ENCODE data around the gene CAMK2B. TPM values are rescaled to one million over a fixed set of nuclear protein-coding genes. Genes with fewer than 3 reads are reported as not detected.

The CAMK2B gene
- total RNA-seq, 5 donors from 2014 or later (not counting 1 experiment from before 2014, with no cell fraction given) = 0.35 TPM; not detected in 4

DNA sequence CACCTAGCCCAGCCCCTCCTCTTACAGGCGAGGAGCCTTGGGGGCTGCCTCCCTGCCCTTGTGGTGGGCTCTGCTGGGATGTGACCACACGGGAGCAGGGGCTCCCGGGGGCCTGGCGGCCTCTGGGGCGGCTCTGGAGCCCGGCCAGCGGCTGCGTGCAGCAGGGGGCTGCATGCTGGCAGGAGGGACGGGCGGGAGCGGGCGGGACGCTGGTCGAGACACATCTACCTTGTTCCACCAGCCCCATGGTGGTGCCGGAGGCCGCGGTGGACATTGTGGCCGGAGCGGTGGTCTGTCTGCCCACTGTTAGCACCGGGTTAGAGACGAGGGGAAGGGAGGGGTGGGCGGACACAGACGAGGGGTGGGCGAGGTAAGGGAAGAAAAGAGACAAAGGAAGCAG is 86.0 kb downstream of the CAMK2B start:
- no peaks in the 10 kb centered on the region for H3K9me3 ChIP-seq
- peaks cover 0 to 10% of the 10 kb centered on the region in 2 experiments for H3K4me1 ChIP-seq (ENCODE audit: control insufficient read depth in 1 of 2, extremely low read depth in 1 of 2, insufficient read depth in 2 of 2, low read length in 2 of 2)
- H3K27me3 ChIP-seq (replicated peaks in 1 of 2; ENCODE audit: control insufficient read depth in 2 of 2, extremely low read depth in 1 of 2, insufficient read depth in 2 of 2, low read length in 1 of 2) = peaks cover 0 to 18% of the 10 kb centered on the region in 2 experiments
- H3K36me3 ChIP-seq (ENCODE audit: control insufficient read depth in 2 of 2, extremely low read depth in 1 of 2, insufficient read depth in 1 of 2, low read length in 1 of 2) = no peaks in the 10 kb centered on the region
- WGBS (ENCODE audit: insufficient coverage) = 73% methylated on average over 15 of the region's 24 CpGs
- Mint-ChIP-seq H3K36me3 (no peaks in the 10 kb centered on the region), H3K9me3 (no peaks in the 10 kb centered on the region), H3K27me3 (no peaks in the 10 kb centered on the region), H3K4me1 (peaks cover 0 to 6% (median 2%) of the 10 kb centered on the region in 3 donors), H3K4me3 (no peak overlapping the region), H3K27ac (no peak overlapping the region)
- ChIA-PET CTCF (no interaction called here), POLR2A (no interaction called here)
- no peak overlapping the region for H3K27ac ChIP-seq (ENCODE audit: low read length)
- no peak overlapping the region for H3K4me3 ChIP-seq (ENCODE audit: control insufficient read depth in 1 of 2, extremely low read depth in 1 of 2, low read length in 1 of 2)
- no peak for ATAC-seq (replicated peaks in 1 of 4)
- DNase-seq = no peak

DNA sequence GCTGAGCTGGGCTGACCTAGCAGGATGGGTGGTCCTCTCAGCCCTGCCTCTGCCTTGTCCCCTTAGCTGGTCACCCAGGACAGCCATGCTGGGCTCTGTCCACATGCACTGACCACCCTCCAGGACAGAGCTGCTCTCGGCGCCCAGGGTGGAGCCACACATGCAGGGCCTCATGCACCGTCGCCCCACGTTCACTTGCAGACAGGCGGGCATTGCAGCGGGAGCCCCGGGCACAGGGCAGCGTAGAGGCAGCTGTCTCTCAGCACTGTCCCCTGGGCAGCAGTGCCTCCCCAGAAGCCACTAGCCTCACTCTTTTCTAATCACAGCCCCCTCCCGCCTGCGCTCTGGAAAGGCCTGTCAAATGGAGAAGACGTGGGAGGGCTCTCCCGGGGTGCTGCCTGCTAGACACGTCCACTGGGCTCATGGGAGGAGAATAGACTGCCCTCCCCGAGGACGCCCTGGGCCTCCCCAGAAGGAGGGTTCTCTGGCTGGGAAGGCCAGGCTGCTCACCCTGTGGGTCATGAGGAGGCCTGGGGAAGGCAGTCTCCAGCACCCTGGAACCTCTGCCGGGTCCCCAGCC is 87.2 kb downstream of the CAMK2B start:
- H3K9me3 Mint-ChIP-seq = no peaks in the 10 kb centered on the region
- ChIA-PET POLR2A (no interaction called here), CTCF (no interaction called here)
- Histone ChIP-seq H3K27ac (ENCODE audit: low read length) (no peak overlapping the region), H3K36me3 (ENCODE audit: control insufficient read depth in 2 of 2, extremely low read depth in 1 of 2, insufficient read depth in 1 of 2, low read length in 1 of 2) (no peaks in the 10 kb centered on the region), H3K4me3 (ENCODE audit: control insufficient read depth in 1 of 2, extremely low read depth in 1 of 2, low read length in 1 of 2) (no peak overlapping the region), H3K27me3 (replicated peaks in 1 of 2; ENCODE audit: control insufficient read depth in 2 of 2, extremely low read depth in 1 of 2, insufficient read depth in 2 of 2, low read length in 1 of 2) (peaks cover 0 to 24% of the 10 kb centered on the region in 2 experiments), H3K9me3 (no peaks in the 10 kb centered on the region), H3K4me1 (ENCODE audit: control insufficient read depth in 1 of 2, extremely low read depth in 1 of 2, insufficient read depth in 2 of 2, low read length in 2 of 2) (peaks cover 0 to 10% of the 10 kb centered on the region in 2 experiments)
- peaks cover 0 to 6% (median 2%) of the 10 kb centered on the region in 3 donors for H3K4me1 Mint-ChIP-seq
- H3K27me3 Mint-ChIP-seq = no peaks in the 10 kb centered on the region
- no peaks in the 10 kb centered on the region for H3K36me3 Mint-ChIP-seq
- DNase-seq = no peak
- no peak overlapping the region for H3K27ac Mint-ChIP-seq
- no peak for ATAC-seq (replicated peaks in 1 of 4)
- no peak overlapping the region for H3K4me3 Mint-ChIP-seq
- 68% methylated on average over 16 of the region's 17 CpGs for WGBS (ENCODE audit: insufficient coverage)

DNA sequence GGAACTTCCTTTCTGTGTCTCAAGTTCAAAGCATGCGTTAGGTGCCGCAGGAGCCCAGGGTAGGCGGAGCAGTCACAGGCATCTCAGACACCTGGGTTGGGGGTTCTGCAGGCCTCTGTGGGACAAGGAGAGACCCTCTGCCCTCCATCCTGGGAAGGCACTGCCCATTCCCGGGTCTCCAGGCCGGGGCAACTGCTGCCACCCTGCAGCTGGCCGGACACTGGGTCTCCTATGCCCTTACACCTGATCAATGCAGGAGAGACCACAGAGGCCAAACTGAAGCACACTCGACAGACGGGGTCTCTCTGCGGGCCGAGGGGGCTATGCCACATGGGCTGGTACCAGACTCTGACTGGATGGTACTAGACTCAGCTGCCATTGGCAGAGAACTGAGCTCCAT is 87.7 kb downstream of the CAMK2B start:
- H3K27ac ChIP-seq (ENCODE audit: low read length) = no peak overlapping the region
- Mint-ChIP-seq H3K27me3 (no peaks in the 10 kb centered on the region), H3K9me3 (no peaks in the 10 kb centered on the region), H3K27ac (no peak overlapping the region), H3K4me3 (no peak overlapping the region), H3K36me3 (no peaks in the 10 kb centered on the region), H3K4me1 (peaks cover 0 to 6% (median 2%) of the 10 kb centered on the region in 3 donors)
- H3K4me3 ChIP-seq (ENCODE audit: control insufficient read depth in 1 of 2, extremely low read depth in 1 of 2, low read length in 1 of 2) = no peak overlapping the region
- ATAC-seq (replicated peaks in 1 of 4) (no peak), DNase-seq (no peak)
- ChIA-PET POLR2A (no interaction called here), CTCF (no interaction called here)
- H3K36me3 ChIP-seq (ENCODE audit: control insufficient read depth in 2 of 2, extremely low read depth in 1 of 2, insufficient read depth in 1 of 2, low read length in 1 of 2) = no peaks in the 10 kb centered on the region
- H3K9me3 ChIP-seq = no peaks in the 10 kb centered on the region
- H3K4me1 ChIP-seq (ENCODE audit: control insufficient read depth in 1 of 2, extremely low read depth in 1 of 2, insufficient read depth in 2 of 2, low read length in 2 of 2) = peaks cover 0 to 10% of the 10 kb centered on the region in 2 experiments
- 78% methylated on average over 10 of the region's 10 CpGs for WGBS (ENCODE audit: insufficient coverage)
- H3K27me3 ChIP-seq (replicated peaks in 1 of 2; ENCODE audit: control insufficient read depth in 2 of 2, extremely low read depth in 1 of 2, insufficient read depth in 2 of 2, low read length in 1 of 2) = peaks cover 0 to 24% of the 10 kb centered on the region in 2 experiments

DNA sequence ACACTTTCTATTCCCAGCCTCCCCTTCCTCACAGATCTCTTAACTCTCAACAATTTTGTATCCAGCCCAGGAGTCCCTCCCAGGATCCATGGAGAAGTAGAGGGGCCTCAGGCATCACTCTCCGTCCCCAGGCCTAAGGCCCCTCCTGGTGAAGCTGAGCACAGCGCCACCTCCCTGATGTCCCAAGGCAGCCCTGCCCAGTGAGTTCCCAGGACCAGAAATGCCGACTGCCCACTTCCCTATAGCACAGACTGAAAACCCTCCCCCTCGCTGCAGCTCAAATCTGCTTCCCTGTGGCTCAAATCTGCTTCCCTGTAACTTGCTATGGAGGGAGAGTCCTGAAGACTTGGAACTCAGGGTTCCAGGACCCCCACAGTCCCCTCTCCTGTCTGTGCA is 89.1 kb downstream of the CAMK2B start:
- 81% methylated on average over 3 of the region's 4 CpGs for WGBS (ENCODE audit: insufficient coverage)
- H3K9me3 Mint-ChIP-seq = no peaks in the 10 kb centered on the region
- H3K4me3 ChIP-seq (ENCODE audit: control insufficient read depth in 1 of 2, extremely low read depth in 1 of 2, low read length in 1 of 2) = no peak overlapping the region
- H3K4me3 Mint-ChIP-seq = no peak overlapping the region
- H3K36me3 ChIP-seq (ENCODE audit: control insufficient read depth in 2 of 2, extremely low read depth in 1 of 2, insufficient read depth in 1 of 2, low read length in 1 of 2) = no peaks in the 10 kb centered on the region
- no peak overlapping the region for H3K27ac Mint-ChIP-seq
- DNase-seq (no peak), ATAC-seq (replicated peaks in 1 of 4) (no peak)
- ChIA-PET POLR2A (no interaction called here), CTCF (interaction anchor here in 1 of 2 donors (1.0 kb wide), 1 partner anchor 238 kb away, joined by 3 read pairs; no protein-coding TSS in a partner anchor)
- H3K4me1 Mint-ChIP-seq = peaks cover 0 to 6% (median 2%) of the 10 kb centered on the region in 3 donors
- H3K27me3 ChIP-seq (replicated peaks in 1 of 2; ENCODE audit: control insufficient read depth in 2 of 2, extremely low read depth in 1 of 2, insufficient read depth in 2 of 2, low read length in 1 of 2) = peaks cover 0 to 13% of the 10 kb centered on the region in 2 experiments
- H3K36me3 Mint-ChIP-seq = no peaks in the 10 kb centered on the region
- no peaks in the 10 kb centered on the region for H3K27me3 Mint-ChIP-seq
- H3K9me3 ChIP-seq = no peaks in the 10 kb centered on the region
- no peak overlapping the region for H3K27ac ChIP-seq (ENCODE audit: low read length)
- peaks cover 0 to 6% of the 10 kb centered on the region in 2 experiments for H3K4me1 ChIP-seq (ENCODE audit: control insufficient read depth in 1 of 2, extremely low read depth in 1 of 2, insufficient read depth in 2 of 2, low read length in 2 of 2)

DNA sequence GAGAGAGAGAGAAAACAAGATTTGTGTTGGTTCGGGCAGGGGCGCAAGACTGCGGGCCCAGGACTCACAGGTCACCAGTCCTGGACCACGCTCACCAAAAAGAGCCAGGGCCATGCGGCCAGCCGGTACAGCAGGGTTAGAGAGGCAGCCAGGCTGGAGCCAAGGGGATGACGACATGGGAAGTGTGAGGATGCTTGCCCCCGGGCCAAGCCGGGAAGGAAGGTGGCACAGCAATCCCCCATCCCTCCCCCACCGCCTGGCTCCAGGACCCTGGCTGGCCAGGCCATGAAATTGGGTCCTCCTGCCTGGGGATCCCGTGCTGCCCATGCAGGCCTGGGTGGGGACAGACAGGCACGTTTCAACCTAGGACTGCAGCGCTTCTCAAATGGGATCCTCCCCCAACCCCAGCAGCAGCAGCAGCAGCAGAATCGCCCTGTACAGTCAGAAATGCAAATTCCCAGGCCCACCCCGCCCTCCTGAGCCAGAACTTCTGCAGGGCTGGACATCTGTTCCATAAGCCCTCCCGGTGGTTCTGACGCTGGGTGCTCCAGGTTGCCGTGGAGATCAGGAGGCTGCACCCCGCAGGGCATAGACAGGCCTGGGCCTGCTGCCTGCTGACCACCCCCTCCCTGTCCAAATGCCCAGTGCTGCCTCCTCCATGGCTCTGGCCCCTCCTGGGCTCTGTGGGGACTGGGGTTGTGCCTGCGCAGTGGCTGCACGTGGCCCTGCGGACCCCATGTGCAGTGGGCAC is 89.6 kb downstream of the CAMK2B start:
- H3K4me1 Mint-ChIP-seq = peaks cover 0 to under 1% (median 0%) of the 10 kb centered on the region in 3 donors
- H3K4me1 ChIP-seq (ENCODE audit: control insufficient read depth in 1 of 2, extremely low read depth in 1 of 2, insufficient read depth in 2 of 2, low read length in 2 of 2) = peaks cover 0 to under 1% of the 10 kb centered on the region in 2 experiments
- peaks cover 0 to 12% of the 10 kb centered on the region in 2 experiments for H3K27me3 ChIP-seq (replicated peaks in 1 of 2; ENCODE audit: control insufficient read depth in 2 of 2, extremely low read depth in 1 of 2, insufficient read depth in 2 of 2, low read length in 1 of 2)
- H3K4me3 ChIP-seq (ENCODE audit: control insufficient read depth in 1 of 2, extremely low read depth in 1 of 2, low read length in 1 of 2) = no peak overlapping the region
- no peaks in the 10 kb centered on the region for H3K9me3 ChIP-seq
- ATAC-seq (replicated peaks in 1 of 4) (no peak), DNase-seq (no peak)
- no peaks in the 10 kb centered on the region for H3K36me3 Mint-ChIP-seq
- H3K36me3 ChIP-seq (ENCODE audit: control insufficient read depth in 2 of 2, extremely low read depth in 1 of 2, insufficient read depth in 1 of 2, low read length in 1 of 2) = no peaks in the 10 kb centered on the region
- H3K9me3 Mint-ChIP-seq = no peaks in the 10 kb centered on the region
- CTCF ChIA-PET = interaction anchor here (0.6 to 1.0 kb wide), 2 partner anchors 18 to 238 kb away, joined by 3 read pairs; no protein-coding TSS in a partner anchor
- no peak overlapping the region for H3K4me3 Mint-ChIP-seq
- H3K27ac ChIP-seq (ENCODE audit: low read length) = no peak overlapping the region
- no peak overlapping the region for H3K27ac Mint-ChIP-seq
- H3K27me3 Mint-ChIP-seq = no peaks in the 10 kb centered on the region
- POLR2A ChIA-PET = no interaction called here
- 72% methylated on average over 15 of the region's 22 CpGs for WGBS (ENCODE audit: insufficient coverage)

DNA sequence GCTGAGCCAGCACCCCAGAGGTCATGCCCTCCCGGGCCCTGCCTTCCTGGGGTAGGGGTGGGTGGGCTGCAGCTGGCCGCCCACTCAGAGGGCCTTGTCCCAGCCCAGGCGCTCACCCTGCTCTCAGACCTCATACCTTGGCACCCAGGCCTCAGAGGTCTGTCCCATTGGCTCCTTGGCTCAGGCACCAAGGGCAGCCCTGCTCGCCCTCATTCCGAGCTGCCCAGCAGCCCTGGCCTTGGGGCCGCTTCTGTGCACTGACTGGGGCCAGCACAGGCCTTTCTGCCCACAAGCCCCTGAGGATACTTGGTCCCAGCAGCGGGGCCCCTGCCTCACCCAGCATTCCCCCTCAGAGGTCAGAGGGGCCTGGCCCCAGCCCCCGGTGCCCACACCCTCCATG is 90.3 kb downstream of the CAMK2B start:
- no peak overlapping the region for H3K27ac Mint-ChIP-seq
- peaks cover 0 to 12% of the 10 kb centered on the region in 2 experiments for H3K27me3 ChIP-seq (replicated peaks in 1 of 2; ENCODE audit: control insufficient read depth in 2 of 2, extremely low read depth in 1 of 2, insufficient read depth in 2 of 2, low read length in 1 of 2)
- H3K4me1 Mint-ChIP-seq = no peaks in the 10 kb centered on the region
- ChIA-PET POLR2A (no interaction called here), CTCF (interaction anchor here in 1 of 2 donors (0.6 kb wide), 1 partner anchor 18 kb away, joined by 3 read pairs; no protein-coding TSS in a partner anchor)
- no peaks in the 10 kb centered on the region for H3K9me3 Mint-ChIP-seq
- DNase-seq = no peak
- H3K4me3 ChIP-seq (ENCODE audit: control insufficient read depth in 1 of 2, extremely low read depth in 1 of 2, low read length in 1 of 2) = no peak overlapping the region
- H3K4me3 Mint-ChIP-seq = no peak overlapping the region
- no peaks in the 10 kb centered on the region for H3K4me1 ChIP-seq (ENCODE audit: control insufficient read depth in 1 of 2, extremely low read depth in 1 of 2, insufficient read depth in 2 of 2, low read length in 2 of 2)
- H3K9me3 ChIP-seq = no peaks in the 10 kb centered on the region
- H3K36me3 ChIP-seq (ENCODE audit: control insufficient read depth in 2 of 2, extremely low read depth in 1 of 2, insufficient read depth in 1 of 2, low read length in 1 of 2) = no peaks in the 10 kb centered on the region
- 83% methylated on average over 4 of the region's 8 CpGs for WGBS (ENCODE audit: insufficient coverage)
- no peak overlapping the region for H3K27ac ChIP-seq (ENCODE audit: low read length)
- H3K27me3 Mint-ChIP-seq = no peaks in the 10 kb centered on the region
- no peak for ATAC-seq (replicated peaks in 1 of 4)
- H3K36me3 Mint-ChIP-seq = no peaks in the 10 kb centered on the region
